ENCODE measurements around the gene RYR3. TPM values are rescaled to one million over a fixed set of nuclear protein-coding genes. Genes with fewer than 3 reads are reported as not detected.

Gene RYR3
- total RNA-seq, 2 donors from 2014 or later: 9.9 to 40.1 TPM

DNA sequence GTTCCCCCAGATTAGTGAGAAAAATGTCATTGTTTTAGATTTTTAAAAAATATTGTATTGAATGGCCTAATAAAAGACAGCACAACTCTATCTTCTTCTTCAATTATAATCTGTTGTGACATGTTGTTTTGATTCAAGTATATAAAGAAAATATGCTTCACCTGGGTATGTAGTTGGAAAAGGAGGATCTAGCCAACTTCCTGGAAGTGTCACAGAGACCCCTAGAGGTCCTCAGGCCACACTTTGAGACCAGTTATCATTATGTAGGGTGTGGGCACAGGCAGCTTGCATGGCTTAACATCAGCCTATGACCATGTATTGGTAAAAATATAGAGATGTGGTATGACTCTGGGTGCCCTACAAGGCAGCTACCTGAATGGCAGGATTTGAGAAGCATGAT is 14.7 kb upstream of the RYR3 start:
- ATAC-seq (ENCODE audit: insufficient number of reproducible peaks, low FRiP score, low read depth): no peak
- H3K9me3 ChIP-seq: no peaks in the 10 kb centered on the region
- TF ChIP-seq, protein P1, sequence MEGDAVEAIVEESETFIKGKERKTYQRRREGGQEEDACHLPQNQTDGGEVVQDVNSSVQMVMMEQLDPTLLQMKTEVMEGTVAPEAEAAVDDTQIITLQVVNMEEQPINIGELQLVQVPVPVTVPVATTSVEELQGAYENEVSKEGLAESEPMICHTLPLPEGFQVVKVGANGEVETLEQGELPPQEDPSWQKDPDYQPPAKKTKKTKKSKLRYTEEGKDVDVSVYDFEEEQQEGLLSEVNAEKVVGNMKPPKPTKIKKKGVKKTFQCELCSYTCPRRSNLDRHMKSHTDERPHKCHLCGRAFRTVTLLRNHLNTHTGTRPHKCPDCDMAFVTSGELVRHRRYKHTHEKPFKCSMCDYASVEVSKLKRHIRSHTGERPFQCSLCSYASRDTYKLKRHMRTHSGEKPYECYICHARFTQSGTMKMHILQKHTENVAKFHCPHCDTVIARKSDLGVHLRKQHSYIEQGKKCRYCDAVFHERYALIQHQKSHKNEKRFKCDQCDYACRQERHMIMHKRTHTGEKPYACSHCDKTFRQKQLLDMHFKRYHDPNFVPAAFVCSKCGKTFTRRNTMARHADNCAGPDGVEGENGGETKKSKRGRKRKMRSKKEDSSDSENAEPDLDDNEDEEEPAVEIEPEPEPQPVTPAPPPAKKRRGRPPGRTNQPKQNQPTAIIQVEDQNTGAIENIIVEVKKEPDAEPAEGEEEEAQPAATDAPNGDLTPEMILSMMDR (IDR thresholded peaks at IDR 0.05): no peak

DNA sequence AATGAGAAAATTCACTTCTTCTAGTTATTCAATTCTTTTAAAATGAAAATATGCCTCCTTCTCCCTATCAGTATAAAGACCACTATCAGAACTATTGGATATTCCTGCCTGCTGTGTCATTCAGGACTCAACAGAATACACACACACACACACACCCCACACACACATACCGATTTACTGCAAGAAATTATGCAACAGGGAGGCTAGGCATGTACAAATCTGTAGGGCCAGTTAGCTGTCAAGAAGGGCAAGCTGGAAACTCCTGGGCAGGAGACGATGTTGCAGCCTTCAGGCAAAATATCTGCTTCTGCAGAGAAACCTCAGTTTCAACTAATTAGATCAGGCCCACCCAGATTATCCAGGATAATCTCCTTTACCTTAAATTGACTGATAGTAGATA is 13.9 kb upstream of the RYR3 start:
- ATAC-seq (ENCODE audit: insufficient number of reproducible peaks, low FRiP score, low read depth): no peak
- Histone ChIP-seq H3K27ac (no peak overlapping the region), H3K27me3 (replicated peaks; ENCODE audit: insufficient read depth) (no peaks in the 10 kb centered on the region), H3K36me3 (no peaks in the 10 kb centered on the region), H3K9me3 (no peaks in the 10 kb centered on the region), H3K4me3 (no peak overlapping the region), H3K4me1 (ENCODE audit: control insufficient read depth in 1 of 2, low read depth in 2 of 2) (peaks cover 0 to 14% of the 10 kb centered on the region in 2 donors)
- no peak for DNase-seq (ENCODE audit: low spot score)
- TF ChIP-seq, protein P1 (IDR thresholded peaks at IDR 0.05): no peak

More for the DNA sequence above, 14.7 kb upstream of the RYR3 start:
- DNase-seq (ENCODE audit: low spot score): no peak
- Histone ChIP-seq H3K36me3 (no peaks in the 10 kb centered on the region), H3K4me3 (no peak overlapping the region), H3K4me1 (ENCODE audit: control insufficient read depth in 1 of 2, low read depth in 2 of 2) (peaks cover 0 to 14% of the 10 kb centered on the region in 2 donors), H3K27ac (no peak overlapping the region), H3K27me3 (replicated peaks; ENCODE audit: insufficient read depth) (no peaks in the 10 kb centered on the region)

DNA sequence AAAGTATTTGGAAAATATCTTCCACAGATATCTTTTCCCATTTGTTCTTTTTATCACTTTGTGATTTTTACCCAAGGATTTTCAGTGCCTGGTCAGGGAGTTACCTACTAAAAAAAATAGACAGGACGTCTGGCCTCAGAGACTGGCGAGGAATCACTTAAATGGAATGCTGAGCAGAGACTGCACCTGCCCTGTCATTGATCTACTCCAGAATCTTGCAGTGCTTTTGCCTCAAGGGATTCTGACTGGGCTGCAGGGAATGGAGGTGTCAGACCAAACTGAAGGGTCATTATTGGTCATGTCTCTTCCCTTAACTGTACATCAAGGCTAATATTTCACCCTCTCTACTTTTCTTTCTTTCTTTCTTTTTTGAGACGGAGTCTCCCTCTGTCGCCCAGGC is 12.1 kb upstream of the RYR3 start:
- Histone ChIP-seq H3K36me3 (no peaks in the 10 kb centered on the region), H3K27me3 (replicated peaks; ENCODE audit: insufficient read depth) (no peaks in the 10 kb centered on the region), H3K4me1 (ENCODE audit: control insufficient read depth in 1 of 2, low read depth in 2 of 2) (peaks cover 0 to 7% of the 10 kb centered on the region in 2 donors), H3K4me3 (no peak overlapping the region), H3K27ac (no peak overlapping the region), H3K9me3 (no peaks in the 10 kb centered on the region)
- DNase-seq (ENCODE audit: low spot score) (no peak), ATAC-seq (ENCODE audit: insufficient number of reproducible peaks, low FRiP score, low read depth) (no peak)
- TF ChIP-seq, protein P1 (IDR thresholded peaks at IDR 0.05): no peak

DNA sequence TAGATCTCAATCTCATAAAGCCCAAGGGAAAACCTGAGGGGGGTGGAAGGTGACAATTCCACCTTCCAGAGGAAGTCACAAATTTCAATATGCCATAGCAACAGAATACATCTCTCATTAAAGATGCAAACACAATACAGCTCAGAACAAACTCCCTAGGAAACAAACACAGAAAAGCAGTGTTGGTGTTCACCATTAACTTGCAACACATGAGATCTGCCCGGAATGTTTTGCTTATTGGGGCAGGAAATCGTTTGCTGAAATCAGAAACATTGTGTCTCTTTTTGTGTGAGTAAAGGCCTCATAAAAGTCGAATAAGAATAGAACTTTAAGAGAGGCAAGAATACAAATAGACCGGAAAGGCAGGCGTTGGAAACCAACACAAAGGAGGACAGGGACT is 5.8 kb upstream of the RYR3 start:
- H3K4me3 ChIP-seq: no peak overlapping the region
- DNase-seq (ENCODE audit: low spot score): no peak
- H3K27me3 ChIP-seq (replicated peaks; ENCODE audit: insufficient read depth): no peaks in the 10 kb centered on the region
- peaks cover 0 to 9% of the 10 kb centered on the region in 2 donors for H3K4me1 ChIP-seq (ENCODE audit: control insufficient read depth in 1 of 2, low read depth in 2 of 2)
- no peak overlapping the region for H3K27ac ChIP-seq
- no peaks in the 10 kb centered on the region for H3K9me3 ChIP-seq
- no peak for ATAC-seq (ENCODE audit: insufficient number of reproducible peaks, low FRiP score, low read depth)
- H3K36me3 ChIP-seq: no peaks in the 10 kb centered on the region
- TF ChIP-seq, protein P1 (IDR thresholded peaks at IDR 0.05): no peak

DNA sequence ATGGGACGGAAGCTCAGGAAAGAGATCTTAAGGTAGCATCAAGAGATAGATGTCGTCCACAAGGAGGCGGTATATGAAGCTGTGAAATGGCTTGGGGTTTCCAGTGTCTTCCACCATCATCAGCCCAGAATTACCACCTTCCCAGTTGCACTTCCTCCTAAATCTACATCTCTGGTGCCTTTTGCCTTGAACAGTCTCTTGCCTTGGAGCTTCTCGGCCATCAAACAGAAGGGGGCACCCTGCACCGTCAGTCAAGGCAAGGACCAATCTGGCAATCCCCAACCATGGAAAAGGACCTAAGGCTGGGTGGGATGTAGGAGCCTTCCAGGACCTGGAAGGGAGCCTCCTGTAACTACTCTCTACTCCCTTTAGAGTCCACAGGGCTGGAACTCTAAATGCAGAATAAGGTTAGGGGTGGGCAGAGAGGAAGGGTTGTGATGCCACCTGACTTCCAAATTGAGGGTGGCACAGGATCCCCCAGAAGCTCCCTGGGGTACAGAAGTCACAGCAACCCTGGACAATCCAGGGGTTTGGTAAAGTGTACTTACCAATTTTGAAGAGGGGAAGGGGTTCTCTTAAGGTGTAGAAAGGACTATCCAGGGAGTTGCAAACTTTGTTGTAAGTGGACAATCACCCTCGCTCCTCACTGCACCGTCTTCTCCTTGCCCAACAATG is 1.0 kb upstream of the RYR3 start:
- DNase-seq (ENCODE audit: low spot score): no peak
- no peaks in the 10 kb centered on the region for H3K36me3 ChIP-seq
- TF ChIP-seq, protein P1 (IDR thresholded peaks at IDR 0.05): peak; percentile 32
- H3K4me1 ChIP-seq (ENCODE audit: control insufficient read depth in 1 of 2, low read depth in 2 of 2): peaks cover 0 to 16% of the 10 kb centered on the region in 2 donors
- no peaks in the 10 kb centered on the region for H3K27me3 ChIP-seq (replicated peaks; ENCODE audit: insufficient read depth)
- no peak overlapping the region for H3K27ac ChIP-seq
- H3K4me3 ChIP-seq: peak overlapping the region; percentile 78
- H3K9me3 ChIP-seq: no peaks in the 10 kb centered on the region
- ATAC-seq (ENCODE audit: insufficient number of reproducible peaks, low FRiP score, low read depth): peak; percentile 47

Data from thoracic aorta (tissue), 2 donors.